Right lung (tissue), 10 donors: ENCODE measurements around the gene MYDGF. TPM values are rescaled to one million over a fixed set of nuclear protein-coding genes. Genes with fewer than 3 reads are reported as not detected.
"Not testable (repeated sequence)": the region's sequence is repeated elsewhere in the genome, so short reads cannot be mapped to it uniquely, and the experiment has no call there.

Source experiments
- DNase-seq, 2 donors: peaks; one replicate each; pipeline ENCODE4 v3.0.0-alpha.2; 2013
- long read RNA-seq, 8 donors: transcript quantifications; one replicate each; lab custom pipeline, GENCODE V29; 2026
- polyA plus RNA-seq, 5 donors: library from polyadenylated mRNA; unstranded; fragments of 120-200 nt; gene quantifications; one replicate each; pipeline versions ENCODE4 v1.2.1 to v1.2.3, GENCODE V29; 2013; ENCODE audit warnings: inconsistent platforms in 1 of 5, low replicate concordance in 1 of 5; ENCODE audit not compliant: insufficient read length in 5 of 5, insufficient read depth in 1 of 5

MYDGF gene
- 100 to 1,000 TPM in 1 of 5 donors, 10 to 100 TPM in 4; 57.2 to 105 (median 69.4) TPM for polyA plus RNA-seq
- long read RNA-seq, donor 1, transcript MYDGF-201 (6 exons, 1,018 nt) = major isoform, 86 of 88 reads
- long read RNA-seq, donor 1, partial matches to known transcripts = 0 of 88 reads
- long read RNA-seq, donor 1, other reads (novel, unspliced or antisense) = 0 of 88 reads
- long read RNA-seq, donor 2, transcript MYDGF-201 (6 exons, 1,018 nt) = major isoform, 48 of 81 reads
- long read RNA-seq, donor 2, partial matches to known transcripts = 33 of 81 reads
- long read RNA-seq, donor 2, other reads (novel, unspliced or antisense) = 0 of 81 reads
- long read RNA-seq, donor 3, transcript MYDGF-201 (6 exons, 1,018 nt) = major isoform, 43 of 48 reads
- long read RNA-seq, donor 3, partial matches to known transcripts = 5 of 48 reads
- long read RNA-seq, donor 3, other reads (novel, unspliced or antisense) = 0 of 48 reads
- long read RNA-seq, donor 4, transcript MYDGF-201 (6 exons, 1,018 nt) = major isoform, 23 of 32 reads
- long read RNA-seq, donor 4, partial matches to known transcripts = 9 of 32 reads
- long read RNA-seq, donor 4, other reads (novel, unspliced or antisense) = 0 of 32 reads
- long read RNA-seq, donor 5, transcript MYDGF-201 (6 exons, 1,018 nt) = major isoform, 84 of 89 reads
- long read RNA-seq, donor 5, partial matches to known transcripts = 5 of 89 reads
- long read RNA-seq, donor 5, other reads (novel, unspliced or antisense) = 0 of 89 reads
- long read RNA-seq, donor 6, transcript MYDGF-201 (6 exons, 1,018 nt) = major isoform, 90 of 140 reads
- long read RNA-seq, donor 6, partial matches to known transcripts = 49 of 140 reads
- long read RNA-seq, donor 6, other reads (novel, unspliced or antisense) = 0 of 140 reads
- long read RNA-seq, donor 7, transcript MYDGF-201 (6 exons, 1,018 nt) = major isoform, 56 of 57 reads
- long read RNA-seq, donor 7, partial matches to known transcripts = 0 of 57 reads
- long read RNA-seq, donor 7, other reads (novel, unspliced or antisense) = 0 of 57 reads
- long read RNA-seq, donor 8, transcript MYDGF-201 (6 exons, 1,018 nt) = major isoform, 29 of 51 reads
- long read RNA-seq, donor 8, partial matches to known transcripts = 22 of 51 reads
- long read RNA-seq, donor 8, other reads (novel, unspliced or antisense) = 0 of 51 reads

DNA sequence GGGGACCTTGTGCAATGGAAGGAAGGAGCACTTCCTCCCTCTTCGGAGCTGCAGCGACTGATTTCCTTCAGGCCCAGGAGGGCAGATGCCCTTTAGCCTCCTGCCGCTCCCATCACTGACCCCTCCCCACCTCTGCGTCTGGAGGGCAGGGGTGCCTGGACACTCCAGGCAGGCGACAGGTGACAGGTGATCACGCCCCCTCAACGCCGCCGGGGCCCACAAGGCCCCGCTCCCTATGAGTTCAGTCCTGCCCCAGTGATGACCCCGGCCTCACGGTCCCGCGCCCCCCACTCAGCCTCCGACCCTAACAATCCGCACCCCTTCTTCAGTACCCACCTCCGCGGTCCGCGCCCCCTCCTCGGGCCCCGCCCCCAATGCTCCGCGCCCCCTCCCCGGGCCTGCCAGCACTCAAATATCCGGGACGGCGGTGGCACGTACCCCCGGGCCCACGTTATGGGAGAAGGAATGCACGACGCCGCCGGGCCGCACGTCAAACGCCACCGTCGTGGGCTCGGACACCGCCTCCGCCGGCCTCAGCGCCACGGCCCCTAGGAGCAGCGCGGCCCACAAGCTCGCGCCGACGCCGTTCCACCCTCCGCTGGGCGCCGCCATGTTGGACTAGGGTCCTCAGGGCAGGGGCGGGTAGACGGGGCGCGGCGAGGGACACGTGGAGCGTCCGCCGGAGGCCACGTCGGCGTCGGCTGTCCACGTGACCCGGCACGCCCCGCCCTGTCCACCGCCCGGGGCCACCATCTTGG, at the start of gene MYDGF:
TSS of gene MYDGF (minus strand) at position 620 of the 758 bp plus-strand sequence. CDS start at position 612, 8 bp downstream.
- peak; percentile 80 to 82 for DNase-seq

DNA sequence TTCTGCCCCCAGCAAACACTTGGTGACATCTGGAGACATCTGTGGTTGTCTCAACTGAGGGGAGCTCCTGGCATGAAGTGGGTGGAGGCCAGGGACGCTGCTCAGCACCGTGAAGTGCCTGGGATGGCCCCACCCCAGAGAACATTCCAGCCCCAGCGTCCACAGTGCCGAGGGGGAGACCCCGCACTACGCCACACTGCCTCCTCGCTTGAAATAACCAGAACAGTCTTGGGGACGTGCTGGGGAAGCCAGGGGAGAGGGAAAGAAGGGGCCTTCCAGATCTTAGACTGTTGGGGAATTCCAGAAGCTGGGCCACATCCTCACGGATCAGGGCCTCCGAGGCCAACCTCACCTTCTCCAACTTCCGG, 49.3 kb upstream of the MYDGF start:
- DNase-seq = no peak

DNA sequence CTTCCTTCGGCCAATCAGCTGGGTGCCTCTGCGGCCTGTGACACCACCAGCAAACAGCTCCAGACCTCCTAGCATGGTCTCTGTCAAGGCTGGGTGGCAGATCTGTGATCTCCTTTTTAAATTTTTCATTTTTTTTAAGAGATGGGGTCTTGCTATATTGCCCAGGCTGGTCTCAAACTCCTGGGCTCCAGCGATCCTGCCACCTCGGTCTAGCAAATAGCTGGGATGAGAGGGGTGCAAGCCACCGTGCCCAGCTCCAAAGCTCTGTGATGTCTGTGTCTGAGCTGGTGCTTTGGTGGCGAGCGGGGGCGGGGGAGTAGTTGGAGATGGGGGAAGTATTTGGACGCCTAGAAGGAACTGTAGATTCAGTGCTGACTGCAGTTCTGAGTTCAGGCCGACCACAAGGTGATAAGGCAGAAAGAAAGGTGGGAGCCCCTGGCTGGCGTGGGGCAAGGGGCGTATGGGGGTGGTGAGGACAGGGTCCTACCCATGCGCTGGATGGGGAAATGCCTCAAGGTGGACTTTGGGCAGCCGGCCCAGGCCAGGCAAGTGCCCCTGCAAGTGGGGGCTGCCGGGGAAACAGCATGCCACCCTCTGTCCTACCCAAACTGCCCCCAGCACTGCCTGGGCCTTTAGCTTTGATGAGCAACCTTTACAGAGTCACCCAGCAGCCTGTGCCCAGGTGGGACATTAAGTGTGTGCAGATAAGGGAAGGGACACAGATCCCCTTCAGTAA, 48.0 kb upstream of the MYDGF start:
- no peak for DNase-seq

DNA sequence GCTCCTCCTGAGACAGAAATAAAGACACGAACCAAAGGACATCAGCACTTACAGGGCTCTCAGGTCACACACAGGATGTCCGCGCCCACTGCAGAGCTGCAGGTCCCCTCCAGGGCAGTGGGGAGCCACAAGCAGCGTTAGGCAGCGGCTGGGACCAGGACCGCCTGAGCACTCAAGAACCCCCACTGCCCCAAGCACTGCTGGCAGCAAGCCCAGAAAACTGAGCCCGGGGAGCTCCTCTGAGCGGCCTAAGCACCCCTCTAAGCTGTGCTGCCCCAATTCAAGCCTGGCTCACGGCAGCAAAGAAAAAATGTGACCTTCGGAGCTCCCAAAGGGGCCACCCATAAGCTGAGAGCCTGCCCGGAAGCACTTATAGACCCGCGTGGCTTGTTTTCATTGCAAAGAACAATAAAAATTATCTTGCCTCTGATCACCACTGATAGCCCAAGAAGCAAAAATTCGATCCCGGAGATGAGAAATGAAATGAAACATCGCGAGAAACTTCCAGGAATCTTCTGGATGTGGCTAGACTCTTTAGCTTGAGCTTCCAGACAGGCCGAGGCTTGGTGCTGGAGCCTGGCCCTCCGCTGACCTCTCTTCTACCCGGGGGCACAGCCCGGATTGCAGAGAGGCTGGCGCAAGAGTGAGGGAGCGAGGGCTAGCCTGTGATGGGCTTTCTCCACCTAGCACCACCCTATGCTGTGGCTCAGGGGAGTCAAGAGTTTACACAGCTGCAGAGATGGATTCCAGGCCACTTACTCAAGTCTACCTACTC, 47.2 kb upstream of the MYDGF start:
- DNase-seq = peak in 1 of 2 donors; percentile 47

DNA sequence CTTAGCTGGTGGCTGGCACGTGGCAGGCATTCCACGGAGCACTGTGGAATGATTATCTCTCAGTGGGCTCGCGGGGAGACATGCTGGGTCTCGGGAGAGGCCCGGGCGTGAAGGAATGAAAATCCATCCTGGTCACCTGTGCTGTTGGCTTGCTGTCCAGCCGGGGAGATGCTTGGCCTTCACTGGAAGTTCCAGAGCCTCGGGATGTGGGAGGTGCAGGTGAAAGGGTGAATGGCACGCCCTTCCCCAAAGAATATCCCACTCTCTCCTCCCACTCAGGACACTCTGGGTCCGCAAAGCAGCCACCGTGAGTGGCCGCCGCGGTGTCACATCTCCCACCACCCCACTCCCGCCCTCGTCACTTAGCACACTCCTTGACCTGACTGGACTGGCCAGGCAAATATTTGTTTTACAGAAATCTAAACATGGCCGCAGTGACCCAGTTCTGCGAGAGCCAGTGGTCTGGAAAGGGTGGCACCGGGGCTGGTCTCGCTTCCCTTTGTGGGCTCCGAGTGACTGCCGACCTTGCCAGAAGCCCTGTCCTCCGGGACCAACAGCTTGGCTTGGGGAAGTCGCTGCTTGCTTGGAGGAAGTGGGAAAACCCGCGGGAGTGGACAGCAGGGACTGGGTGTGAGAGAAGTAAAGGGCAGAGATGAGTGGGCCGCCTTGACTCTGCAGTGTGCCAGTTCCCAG, 45.5 kb upstream of the MYDGF start:
- DNase-seq = no peak

DNA sequence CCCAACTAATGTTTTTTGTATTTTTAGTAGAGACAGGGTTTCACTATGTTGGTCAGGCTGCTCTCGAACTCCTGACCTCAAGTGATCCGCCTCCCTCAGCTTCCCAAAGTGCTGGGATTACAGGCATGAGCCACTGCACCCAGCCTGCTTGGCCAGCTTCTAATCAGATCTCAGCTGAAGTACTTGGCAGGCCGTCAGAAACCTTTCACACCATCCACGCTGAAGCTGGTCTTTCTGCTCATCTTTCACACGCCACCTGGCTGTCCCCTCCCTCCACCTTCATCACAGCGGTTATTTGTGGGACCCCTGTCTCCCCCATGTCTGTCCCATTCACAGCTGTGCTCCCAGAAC, 45.0 kb upstream of the MYDGF start:
- not testable (repeated sequence) for DNase-seq

DNA sequence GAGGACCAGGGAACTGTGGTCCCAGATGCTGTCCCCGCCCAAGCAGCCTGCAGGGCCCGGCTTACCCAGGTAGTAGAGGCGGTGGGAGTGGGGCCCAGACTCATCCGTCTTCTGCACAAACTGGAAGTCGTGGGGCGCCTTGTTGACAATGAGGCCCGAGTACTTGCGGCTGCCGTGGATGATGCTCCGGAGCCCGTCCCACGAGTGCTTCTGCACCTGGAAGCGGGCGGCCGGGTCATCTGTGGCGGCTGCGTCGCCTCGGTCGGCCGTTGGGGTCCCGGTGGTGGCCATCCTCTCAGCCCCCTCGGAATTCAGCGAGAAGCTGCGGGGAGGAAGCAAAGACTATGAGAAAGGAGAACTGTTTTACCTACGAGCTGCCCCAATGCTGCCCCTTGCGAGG, 43.9 kb upstream of the MYDGF start:
- no peak for DNase-seq

DNA sequence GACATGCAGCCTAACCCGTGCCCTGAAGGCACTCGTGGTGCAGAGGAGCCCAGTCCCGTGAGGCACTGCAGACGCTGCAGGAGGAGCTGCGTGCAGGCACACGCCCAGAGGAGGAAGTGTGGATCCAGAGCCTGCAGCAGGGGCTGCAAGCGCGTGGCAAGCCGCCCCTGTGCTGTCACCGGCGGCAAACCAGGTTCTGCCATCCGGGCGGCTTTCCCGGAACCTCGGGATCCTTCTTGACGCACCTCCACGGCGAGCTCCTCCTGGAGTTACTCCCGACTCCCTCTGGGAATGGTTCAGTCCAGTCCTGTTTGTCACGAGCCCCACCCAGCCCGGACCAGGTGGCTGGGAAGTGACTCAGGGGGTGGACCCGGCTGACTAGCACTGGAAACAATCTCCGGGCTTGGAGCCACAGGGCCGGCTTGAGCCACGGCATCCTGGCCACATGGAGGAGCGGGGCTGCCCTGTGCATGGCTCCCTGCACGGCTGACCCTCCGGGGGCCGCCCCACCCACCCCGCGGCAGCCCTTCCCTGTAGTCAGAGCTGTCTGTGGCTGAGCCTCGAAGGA, 43.3 kb upstream of the MYDGF start:
- DNase-seq = no peak

DNA sequence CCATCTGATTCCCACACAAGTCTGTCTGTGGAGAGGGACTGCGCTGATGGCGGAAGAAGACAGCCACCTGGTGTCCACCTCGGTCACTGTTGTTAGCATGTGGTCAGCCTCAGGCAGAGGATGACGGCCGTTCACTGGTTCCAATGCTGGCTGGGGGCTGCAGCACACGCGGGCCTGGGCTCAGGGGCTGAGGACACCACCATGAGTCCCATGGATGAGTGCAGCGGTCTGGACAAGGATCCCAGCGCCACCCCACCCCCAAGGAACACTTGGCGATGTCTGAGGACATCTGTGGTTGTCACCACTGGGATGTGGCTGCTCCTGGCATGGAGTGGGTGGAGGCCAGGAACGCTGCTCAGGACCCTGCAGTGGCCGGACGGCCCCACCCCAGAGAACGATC, 42.6 kb upstream of the MYDGF start:
- DNase-seq = no peak

DNA sequence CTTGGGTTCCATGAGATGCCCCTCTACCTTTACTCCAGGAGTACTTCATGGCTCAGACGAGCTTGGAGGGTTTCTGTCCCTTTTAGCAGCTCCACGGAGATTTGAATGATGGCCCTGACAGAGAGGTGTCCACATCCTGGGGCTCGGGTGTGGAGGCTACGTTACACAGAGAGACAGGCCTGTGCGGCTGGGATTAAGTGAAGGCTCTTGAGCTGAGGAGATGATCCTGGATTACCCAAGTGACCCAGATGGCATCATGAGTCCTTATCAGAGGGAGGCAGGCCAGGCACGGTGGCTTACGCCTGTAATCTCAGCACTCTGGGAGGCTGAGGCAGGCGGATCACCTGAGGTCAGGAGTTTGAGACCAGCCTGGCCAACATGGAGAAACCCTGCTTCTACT, 41.1 kb upstream of the MYDGF start:
- DNase-seq = no peak

DNA sequence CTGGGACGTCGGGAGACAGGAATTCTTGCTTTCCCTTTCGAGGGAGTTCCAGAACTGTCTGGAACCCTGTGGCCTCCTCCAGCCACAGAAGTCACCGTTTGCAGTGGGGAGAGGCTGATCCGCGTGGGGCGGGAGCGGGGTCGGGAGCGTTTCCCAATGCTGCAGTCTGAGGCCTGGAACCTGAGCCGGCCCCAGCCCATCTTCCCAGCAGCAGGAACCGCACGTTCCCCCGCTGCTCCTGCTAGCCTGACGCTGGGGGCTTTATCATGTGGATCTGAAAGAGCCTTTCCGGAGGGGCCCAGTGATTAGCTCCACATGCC, 40.1 kb upstream of the MYDGF start:
- DNase-seq = no peak

DNA sequence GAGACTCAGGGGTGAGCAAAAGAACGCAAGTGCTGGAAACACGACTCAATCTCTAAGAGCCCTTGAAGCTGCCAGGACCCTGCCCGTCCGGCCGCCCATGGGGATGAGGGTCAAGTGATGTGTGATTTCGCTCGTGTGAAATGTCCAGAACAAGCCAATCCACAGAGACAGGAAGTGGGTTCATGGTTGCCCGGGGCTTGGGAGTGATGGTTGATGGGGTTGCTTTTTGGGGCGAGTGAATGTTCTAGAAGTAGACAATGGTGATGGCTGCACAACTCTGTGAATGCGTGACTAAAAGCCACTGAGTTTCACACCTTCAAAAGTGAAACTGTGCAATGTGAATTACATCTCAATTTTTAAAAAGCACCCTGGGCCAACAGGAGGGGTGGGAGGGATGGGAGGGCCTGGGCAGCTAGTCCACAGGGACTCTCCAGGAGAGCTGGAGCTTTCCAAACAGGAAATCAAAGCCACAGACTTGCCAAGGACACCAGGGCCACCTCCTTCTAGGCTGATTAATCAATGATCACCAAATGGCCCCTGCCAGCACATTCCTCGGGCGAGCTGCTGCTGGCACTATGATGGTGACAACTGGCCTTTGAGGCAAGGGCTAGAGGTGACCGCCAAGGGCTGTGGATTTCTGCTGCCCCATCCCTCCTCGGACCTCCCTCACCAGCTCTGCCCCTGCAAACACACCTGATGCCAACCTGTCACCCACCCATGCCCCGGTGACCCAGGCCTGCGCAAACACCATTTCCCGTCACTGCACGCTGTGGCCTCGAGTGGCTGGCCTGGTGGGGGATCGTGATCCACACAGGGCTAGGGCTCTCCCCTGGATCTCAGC, 39.5 kb upstream of the MYDGF start:
- no peak for DNase-seq

DNA sequence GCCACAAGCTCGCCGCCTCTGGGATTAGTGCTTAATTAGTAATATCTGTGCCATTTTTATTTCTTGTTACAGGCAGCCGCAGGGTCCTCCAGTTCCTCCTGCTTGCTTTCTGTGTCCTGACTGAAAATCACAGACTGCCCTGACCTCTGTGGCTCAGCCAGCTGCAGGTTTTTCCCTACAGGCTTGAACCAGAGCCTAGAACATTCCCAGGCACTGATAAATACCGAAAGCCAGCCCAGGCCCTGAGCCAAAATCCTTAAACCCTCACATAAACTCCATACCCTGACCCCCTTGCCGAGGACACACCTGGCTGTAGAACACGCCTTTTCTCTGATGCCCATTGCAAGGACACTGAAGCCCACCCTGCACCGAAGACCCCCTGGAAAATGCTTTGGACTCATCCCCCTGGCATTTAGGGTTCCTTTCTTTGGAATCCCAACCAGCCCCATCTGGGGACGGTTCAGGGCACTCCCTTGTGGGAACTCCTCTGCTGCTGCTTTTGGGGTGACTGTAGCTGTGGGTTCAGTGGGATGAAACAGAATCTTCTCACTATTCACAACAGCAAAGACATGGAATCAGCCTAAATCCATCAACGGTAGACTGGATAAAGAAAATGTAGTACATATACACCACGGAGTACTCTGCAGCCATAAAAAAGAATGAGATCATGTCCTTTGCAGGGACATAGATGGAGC, 38.0 kb upstream of the MYDGF start:
- DNase-seq = no peak

DNA sequence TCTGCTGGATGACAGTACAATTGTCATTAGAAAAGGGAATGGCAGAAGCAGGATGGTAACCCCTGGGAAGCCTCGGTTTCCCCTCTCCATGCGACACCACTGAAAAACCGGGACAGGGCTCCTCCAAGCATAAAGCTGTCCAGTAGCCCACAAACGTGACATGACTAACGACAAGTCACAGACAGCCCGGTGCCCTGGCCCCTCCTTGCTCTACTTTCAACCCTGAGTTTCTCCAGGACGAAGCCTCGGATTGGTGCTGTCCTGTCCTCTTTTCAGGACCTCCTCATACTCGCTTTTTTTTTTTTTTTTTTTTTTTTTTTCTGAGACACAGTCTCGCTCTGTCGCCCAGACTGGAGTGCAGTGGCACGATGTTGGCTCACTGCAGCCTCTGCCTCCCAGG, 37.2 kb upstream of the MYDGF start:
- no peak for DNase-seq

DNA sequence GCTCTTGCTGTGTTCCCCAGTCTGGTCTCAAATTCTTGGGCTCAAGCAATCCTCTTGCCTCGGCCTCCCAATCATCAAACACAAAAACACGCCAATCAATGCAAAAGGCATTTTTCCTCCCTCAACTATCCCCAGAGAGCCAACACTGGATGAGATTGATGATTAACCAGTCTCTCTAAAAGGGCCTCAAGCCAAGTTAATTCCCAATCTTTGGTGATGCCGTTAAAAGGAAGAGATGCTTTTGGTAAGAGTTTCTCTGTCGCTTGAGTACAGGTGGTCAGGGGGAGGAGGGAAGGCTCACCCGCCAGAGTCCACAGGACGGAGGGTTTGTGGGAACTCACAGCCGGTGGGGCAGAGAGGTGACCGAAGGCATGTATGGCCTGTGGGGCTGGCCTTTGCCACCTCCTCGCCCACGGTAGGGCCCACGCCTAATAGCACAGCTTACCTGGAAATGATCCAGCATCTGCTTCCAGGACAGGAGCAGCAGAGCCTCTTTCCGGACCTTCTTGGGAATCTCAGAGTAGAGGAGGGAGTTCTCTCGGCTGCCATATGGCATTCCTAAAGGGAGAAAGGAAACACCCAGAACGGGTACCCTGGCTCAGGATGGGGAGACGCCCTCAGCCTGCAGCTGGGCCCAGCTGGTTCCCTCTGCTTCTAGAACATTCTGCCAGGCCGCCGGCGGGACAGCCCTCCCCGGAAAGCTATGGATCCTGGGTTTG, 35.4 kb upstream of the MYDGF start:
- DNase-seq = no peak

DNA sequence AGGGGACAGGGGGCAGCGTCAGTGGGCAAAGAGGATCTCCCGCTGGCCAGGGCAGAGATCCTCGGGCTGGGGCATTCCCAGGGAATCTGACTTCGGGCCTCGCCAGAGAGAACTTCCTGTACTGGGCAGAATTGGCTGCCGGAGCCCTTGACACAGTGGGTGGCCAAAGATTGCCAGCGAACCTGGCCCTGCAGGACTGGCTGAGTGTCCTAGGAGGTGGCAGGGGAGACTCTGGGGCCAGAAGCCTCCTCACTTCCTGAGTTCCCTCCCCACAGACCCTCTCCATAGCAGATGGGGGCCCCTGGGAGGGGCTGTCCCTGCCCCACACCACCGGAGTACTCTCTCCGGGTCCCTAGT, 34.2 kb upstream of the MYDGF start:
- no peak for DNase-seq
